HEK293 (cell line): Measurements from ENCODE around the gene CAMKMT.

Experiments used
- CTCF ChIA-PET: fragments of 350-600 bp; formaldehyde crosslinking; extraction: SDS; loops from one replicate; lab custom pipeline; 2021; ENCODE audit warnings: antibody characterized with exemption; lab: Yijun Ruan, JAX
- POLR2A ChIA-PET: fragments of 300-600 bp; formaldehyde crosslinking; extraction: SDS; loops from one replicate; lab custom pipeline; 2020; ENCODE audit warnings: antibody characterized with exemption, inconsistent platforms; lab: Yijun Ruan, JAX
- H3K27ac ChIP-seq: fragments of 200-500 bp; sonication (Bioruptor generic); 2 replicates; pipeline ENCODE4 v1.5.1; 2014; ENCODE audit warnings: low read depth, low read length, control low read depth, inconsistent platforms; ENCODE audit errors: extremely low read depth
- H3K36me3 ChIP-seq, 2 experiments: fragments of 200-500 bp in 1 of 2; sonication (Bioruptor generic) in 1 of 2; 1 replicate in 1 of 2; 2 replicates in 1 of 2; pipeline ENCODE4 v1.5.1; 2014 to 2017; ENCODE audit warnings: inconsistent platforms in 2 of 2, low read length in 2 of 2; ENCODE audit not compliant: control insufficient read depth in 2 of 2, insufficient read depth in 1 of 2
- H3K4me1 ChIP-seq: fragments of 200-500 bp; sonication (Bioruptor generic); 2 replicates; pipeline ENCODE4 v1.5.1; 2014; ENCODE audit warnings: mild to moderate bottlenecking, low read length, inconsistent platforms; ENCODE audit not compliant: control insufficient read depth, insufficient read depth
- H3K4me3 ChIP-seq: 2 replicates; pipeline ENCODE4 v1.5.1; 2011; ENCODE audit warnings: low read depth, mild to moderate bottlenecking, control low read depth, low read length, moderate library complexity
- H3K9me3 ChIP-seq: fragments of 200-500 bp; sonication (Bioruptor generic); 2 replicates; pipeline ENCODE4 v1.5.1; 2014; ENCODE audit warnings: low read depth, low read length, inconsistent platforms; ENCODE audit not compliant: control insufficient read depth, insufficient read depth
- BCL11B ChIP-seq: fragments of 450-650 bp; formaldehyde crosslinking; IDR thresholded peaks from 2 replicates; pipeline ENCODE4 v1.5.1; 2016; ENCODE audit warnings: low read depth, missing biosample characterization, missing genetic modification characterization
- HOXD13 ChIP-seq: sonication (generic); formaldehyde crosslinking; IDR thresholded peaks from 2 replicates; pipeline ENCODE4 v1.8.0; 2022; ENCODE audit warnings: missing genetic modification reagents, borderline replicate concordance
- KLF7 ChIP-seq: fragments of 450-650 bp; formaldehyde crosslinking; IDR thresholded peaks from 2 replicates; pipeline ENCODE4 v1.5.1; 2016; ENCODE audit warnings: missing biosample characterization, missing genetic modification characterization, borderline replicate concordance
- KLF9 ChIP-seq: fragments of 450-650 bp; formaldehyde crosslinking; IDR thresholded peaks from 2 replicates; pipeline ENCODE4 v1.5.1; 2016; ENCODE audit warnings: missing biosample characterization, missing genetic modification characterization, low read depth
- PATZ1 ChIP-seq: fragments of 450-650 bp; formaldehyde crosslinking; IDR thresholded peaks from 2 replicates; pipeline ENCODE4 v1.5.1; 2016; ENCODE audit warnings: missing biosample characterization, missing genetic modification characterization
- SP7 ChIP-seq: fragments of 450-650 bp; formaldehyde crosslinking; IDR thresholded peaks from 2 replicates; pipeline ENCODE4 v1.5.1; 2016; ENCODE audit warnings: missing biosample characterization, missing genetic modification characterization
- TRIM28 ChIP-seq: IDR thresholded peaks from 2 replicates; pipeline ENCODE4 v1.6.1; 2011; ENCODE audit warnings: low read length, control low read depth, borderline replicate concordance
- YY1 ChIP-seq: fragments of 450-650 bp; formaldehyde crosslinking; IDR thresholded peaks from 2 replicates; pipeline ENCODE4 v1.5.1; 2018; ENCODE audit warnings: missing biosample characterization, missing genetic modification characterization
- ZNF114 ChIP-seq: fragments of 450-650 bp; formaldehyde crosslinking; IDR thresholded peaks from 2 replicates; pipeline ENCODE4 v1.5.0; 2017; ENCODE audit warnings: missing biosample characterization, missing genetic modification characterization
- ZNF169 ChIP-seq: fragments of 450-650 bp; formaldehyde crosslinking; IDR thresholded peaks from 2 replicates; pipeline ENCODE4 v1.5.1; 2016; ENCODE audit warnings: missing biosample characterization, missing genetic modification characterization
- ZNF202 ChIP-seq: fragments of 450-650 bp; formaldehyde crosslinking; IDR thresholded peaks from 2 replicates; pipeline ENCODE4 v1.5.1; 2016; ENCODE audit warnings: missing biosample characterization, missing genetic modification characterization, borderline replicate concordance
- ZNF529 ChIP-seq: fragments of 450-650 bp; formaldehyde crosslinking; IDR thresholded peaks from 2 replicates; pipeline ENCODE4 v1.5.1; 2017; ENCODE audit warnings: missing genetic modification characterization, missing biosample characterization; ENCODE audit not compliant: insufficient replicate concordance
- ZNF600 ChIP-seq: fragments of 450-650 bp; formaldehyde crosslinking; IDR thresholded peaks from 2 replicates; pipeline ENCODE4 v1.5.1; 2016; ENCODE audit warnings: missing biosample characterization, missing genetic modification characterization
- ZNF624 ChIP-seq: fragments of 450-650 bp; formaldehyde crosslinking; IDR thresholded peaks from 2 replicates; pipeline ENCODE4 v1.5.1; 2017; ENCODE audit warnings: missing biosample characterization, missing genetic modification characterization
- ZNF626 ChIP-seq: fragments of 450-650 bp; sonication (Bioruptor Pico); formaldehyde crosslinking; IDR thresholded peaks from 2 replicates; pipeline ENCODE4 v1.5.1; 2018; ENCODE audit warnings: missing biosample characterization, missing genetic modification characterization, inconsistent platforms
- ZNF791 ChIP-seq: fragments of 450-650 bp; formaldehyde crosslinking; IDR thresholded peaks from 2 replicates; pipeline ENCODE4 v1.5.1; 2016; ENCODE audit warnings: missing biosample characterization, missing genetic modification characterization
- ZNF792 ChIP-seq: fragments of 450-650 bp; formaldehyde crosslinking; IDR thresholded peaks from 2 replicates; pipeline ENCODE4 v1.5.1; 2016; ENCODE audit warnings: missing biosample characterization, missing genetic modification characterization
- TF ChIP-seq, protein P1 (sequence below): fragments of 450-650 bp; formaldehyde crosslinking; IDR thresholded peaks from 2 replicates; pipeline ENCODE4 v1.5.1; 2016; ENCODE audit warnings: missing biosample characterization, missing genetic modification characterization
- TF ChIP-seq, protein P2 (sequence below): fragments of 450-650 bp; formaldehyde crosslinking; optimal IDR thresholded peaks from 2 replicates; pipeline ENCODE3; 2016; ENCODE audit warnings: missing biosample characterization, mild to moderate bottlenecking, missing genetic modification characterization
- TF ChIP-seq, protein P3 (sequence below): fragments of 450-650 bp; formaldehyde crosslinking; IDR thresholded peaks from 2 replicates; pipeline ENCODE4 v1.5.1; 2016; ENCODE audit warnings: missing biosample characterization, missing genetic modification characterization
- TF ChIP-seq, protein P4 (sequence below): fragments of 450-650 bp; formaldehyde crosslinking; IDR thresholded peaks from 2 replicates; pipeline ENCODE4 v1.5.1; 2016; ENCODE audit warnings: missing biosample characterization, missing genetic modification characterization
- TF ChIP-seq, protein P5 (sequence below): fragments of 450-650 bp; formaldehyde crosslinking; IDR thresholded peaks from 2 replicates; pipeline ENCODE4 v1.5.1; 2016; ENCODE audit warnings: missing biosample characterization, missing genetic modification characterization
- TF ChIP-seq, protein P6 (sequence below): sonication (generic); formaldehyde crosslinking; IDR thresholded peaks from 2 replicates; pipeline ENCODE4 v1.8.1; 2022; ENCODE audit warnings: mild to moderate bottlenecking, moderate library complexity, missing genetic modification reagents
- TF ChIP-seq, protein P7 (sequence below): IDR thresholded peaks from 2 replicates; pipeline ENCODE4 v1.6.1; 2011; ENCODE audit warnings: mild to moderate bottlenecking, low read depth, low read length, borderline replicate concordance

CAMKMT gene

DNA sequence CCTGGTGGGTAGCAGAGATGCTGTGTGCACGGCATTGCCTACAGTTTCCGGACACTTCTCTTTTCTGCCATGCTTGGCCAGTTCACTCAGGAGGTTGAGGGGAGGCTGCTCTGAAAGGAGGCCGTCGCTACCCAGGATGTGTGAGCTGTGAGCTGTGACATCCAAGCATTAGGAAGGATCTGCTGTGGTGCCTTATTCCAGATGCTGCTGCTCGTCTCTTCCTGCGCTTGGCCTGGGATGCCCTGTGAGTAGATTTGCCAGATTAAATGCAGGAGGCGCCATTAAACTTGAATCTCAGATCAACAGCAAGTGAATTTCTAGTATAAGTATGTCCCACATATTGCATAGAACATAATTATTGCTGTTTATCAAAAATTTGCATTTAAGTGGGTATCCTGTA, 455.5 kb downstream of the CAMKMT start:
- H3K27ac ChIP-seq, result no peak overlapping the region
- TF ChIP-seq KLF9 (no peak), ZNF791 (tag by site-specific recombination) (no peak), YY1 (tag by site-specific recombination) (no peak), ZNF202 (tag by site-specific recombination) (no peak), PATZ1 (no peak), ZNF114 (tag by site-specific recombination) (no peak), ZNF626 (tag by site-specific recombination) (no peak), TRIM28 (no peak), SP7 (tag by site-specific recombination) (no peak), ZNF600 (tag by site-specific recombination) (no peak), ZNF169 (tag by site-specific recombination) (no peak)
- TF ChIP-seq, protein P1, sequence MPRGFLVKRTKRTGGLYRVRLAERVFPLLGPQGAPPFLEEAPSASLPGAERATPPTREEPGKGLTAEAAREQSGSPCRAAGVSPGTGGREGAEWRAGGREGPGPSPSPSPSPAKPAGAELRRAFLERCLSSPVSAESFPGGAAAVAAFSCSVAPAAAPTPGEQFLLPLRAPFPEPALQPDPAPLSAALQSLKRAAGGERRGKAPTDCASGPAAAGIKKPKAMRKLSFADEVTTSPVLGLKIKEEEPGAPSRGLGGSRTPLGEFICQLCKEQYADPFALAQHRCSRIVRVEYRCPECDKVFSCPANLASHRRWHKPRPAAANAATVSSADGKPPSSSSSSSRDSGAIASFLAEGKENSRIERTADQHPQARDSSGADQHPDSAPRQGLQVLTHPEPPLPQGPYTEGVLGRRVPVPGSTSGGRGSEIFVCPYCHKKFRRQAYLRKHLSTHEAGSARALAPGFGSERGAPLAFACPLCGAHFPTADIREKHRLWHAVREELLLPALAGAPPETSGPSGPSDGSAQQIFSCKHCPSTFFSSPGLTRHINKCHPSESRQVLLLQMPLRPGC (tag by site-specific recombination), result no peak
- TF ChIP-seq, protein P2, sequence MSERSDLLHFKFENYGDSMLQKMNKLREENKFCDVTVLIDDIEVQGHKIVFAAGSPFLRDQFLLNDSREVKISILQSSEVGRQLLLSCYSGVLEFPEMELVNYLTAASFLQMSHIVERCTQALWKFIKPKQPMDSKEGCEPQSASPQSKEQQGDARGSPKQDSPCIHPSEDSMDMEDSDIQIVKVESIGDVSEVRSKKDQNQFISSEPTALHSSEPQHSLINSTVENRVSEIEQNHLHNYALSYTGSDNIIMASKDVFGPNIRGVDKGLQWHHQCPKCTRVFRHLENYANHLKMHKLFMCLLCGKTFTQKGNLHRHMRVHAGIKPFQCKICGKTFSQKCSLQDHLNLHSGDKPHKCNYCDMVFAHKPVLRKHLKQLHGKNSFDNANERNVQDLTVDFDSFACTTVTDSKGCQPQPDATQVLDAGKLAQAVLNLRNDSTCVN (tag by site-specific recombination), result no peak
- TF ChIP-seq, protein P3, sequence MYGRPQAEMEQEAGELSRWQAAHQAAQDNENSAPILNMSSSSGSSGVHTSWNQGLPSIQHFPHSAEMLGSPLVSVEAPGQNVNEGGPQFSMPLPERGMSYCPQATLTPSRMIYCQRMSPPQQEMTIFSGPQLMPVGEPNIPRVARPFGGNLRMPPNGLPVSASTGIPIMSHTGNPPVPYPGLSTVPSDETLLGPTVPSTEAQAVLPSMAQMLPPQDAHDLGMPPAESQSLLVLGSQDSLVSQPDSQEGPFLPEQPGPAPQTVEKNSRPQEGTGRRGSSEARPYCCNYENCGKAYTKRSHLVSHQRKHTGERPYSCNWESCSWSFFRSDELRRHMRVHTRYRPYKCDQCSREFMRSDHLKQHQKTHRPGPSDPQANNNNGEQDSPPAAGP (tag by site-specific recombination), result no peak
- TF ChIP-seq, protein P4, sequence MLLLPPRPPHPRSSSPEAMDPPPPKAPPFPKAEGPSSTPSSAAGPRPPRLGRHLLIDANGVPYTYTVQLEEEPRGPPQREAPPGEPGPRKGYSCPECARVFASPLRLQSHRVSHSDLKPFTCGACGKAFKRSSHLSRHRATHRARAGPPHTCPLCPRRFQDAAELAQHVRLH (tag by site-specific recombination), result no peak
- TF ChIP-seq, all 188 proteins: peak for 0
- H3K36me3 ChIP-seq, result no peaks in the 10 kb centered on the region
- no peak overlapping the region for H3K4me3 ChIP-seq
- POLR2A ChIA-PET, result no interaction called here
- H3K4me1 ChIP-seq, result no peaks in the 10 kb centered on the region
- no peaks in the 10 kb centered on the region for H3K9me3 ChIP-seq
- CTCF ChIA-PET, result no interaction called here

DNA sequence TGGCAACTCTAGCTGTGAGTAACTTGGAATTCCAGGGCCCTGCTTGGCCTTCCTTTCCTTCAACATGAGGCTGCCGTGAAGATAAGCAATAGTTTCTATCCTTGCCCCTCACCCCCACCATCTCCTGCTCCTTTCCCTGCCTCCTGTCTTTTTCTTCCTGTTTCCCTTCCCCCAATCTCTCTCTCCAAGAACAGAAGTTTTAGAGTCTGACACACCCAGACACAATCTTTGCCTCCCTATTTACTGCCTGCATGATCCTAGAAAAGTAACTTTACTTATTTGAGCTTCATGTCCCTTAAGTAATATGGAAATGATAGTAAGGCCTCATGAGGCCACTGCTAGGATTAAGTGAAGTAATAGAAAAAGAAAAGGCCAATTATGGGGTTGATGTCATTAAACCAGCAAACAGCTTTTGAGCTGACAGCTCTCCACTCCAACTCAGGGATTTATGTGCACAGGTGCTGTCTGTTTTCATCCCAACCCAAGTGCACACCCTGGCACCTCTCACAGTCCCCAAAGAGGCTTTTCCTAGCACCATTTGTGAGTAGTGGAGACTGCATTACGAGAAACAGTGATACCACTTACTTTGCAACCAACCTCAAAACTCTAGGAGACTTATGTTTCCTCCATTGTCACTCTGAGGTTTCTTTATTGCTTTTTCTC, 456.1 kb downstream of the CAMKMT start:
- no peak overlapping the region for H3K27ac ChIP-seq
- no peaks in the 10 kb centered on the region for H3K9me3 ChIP-seq
- H3K36me3 ChIP-seq, result no peaks in the 10 kb centered on the region
- no peak overlapping the region for H3K4me3 ChIP-seq
- no peaks in the 10 kb centered on the region for H3K4me1 ChIP-seq
- ChIA-PET POLR2A (no interaction called here), CTCF (no interaction called here)
- TF ChIP-seq KLF7 (tag by site-specific recombination) (no peak), ZNF792 (tag by site-specific recombination) (no peak), BCL11B (tag by site-specific recombination) (no peak), HOXD13 (CRISPR knock-in tag) (no peak), ZNF624 (tag by site-specific recombination) (no peak), ZNF529 (tag by site-specific recombination) (no peak), SP7 (tag by site-specific recombination) (no peak)
- TF ChIP-seq, protein P5, sequence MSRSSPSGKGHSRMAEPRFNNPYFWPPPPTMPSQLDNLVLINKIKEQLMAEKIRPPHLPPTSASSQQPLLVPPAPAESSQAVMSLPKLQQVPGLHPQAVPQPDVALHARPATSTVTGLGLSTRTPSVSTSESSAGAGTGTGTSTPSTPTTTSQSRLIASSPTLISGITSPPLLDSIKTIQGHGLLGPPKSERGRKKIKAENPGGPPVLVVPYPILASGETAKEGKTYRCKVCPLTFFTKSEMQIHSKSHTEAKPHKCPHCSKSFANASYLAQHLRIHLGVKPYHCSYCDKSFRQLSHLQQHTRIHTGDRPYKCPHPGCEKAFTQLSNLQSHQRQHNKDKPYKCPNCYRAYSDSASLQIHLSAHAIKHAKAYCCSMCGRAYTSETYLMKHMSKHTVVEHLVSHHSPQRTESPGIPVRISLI (tag by site-specific recombination), result no peak
- TF ChIP-seq, protein P6, sequence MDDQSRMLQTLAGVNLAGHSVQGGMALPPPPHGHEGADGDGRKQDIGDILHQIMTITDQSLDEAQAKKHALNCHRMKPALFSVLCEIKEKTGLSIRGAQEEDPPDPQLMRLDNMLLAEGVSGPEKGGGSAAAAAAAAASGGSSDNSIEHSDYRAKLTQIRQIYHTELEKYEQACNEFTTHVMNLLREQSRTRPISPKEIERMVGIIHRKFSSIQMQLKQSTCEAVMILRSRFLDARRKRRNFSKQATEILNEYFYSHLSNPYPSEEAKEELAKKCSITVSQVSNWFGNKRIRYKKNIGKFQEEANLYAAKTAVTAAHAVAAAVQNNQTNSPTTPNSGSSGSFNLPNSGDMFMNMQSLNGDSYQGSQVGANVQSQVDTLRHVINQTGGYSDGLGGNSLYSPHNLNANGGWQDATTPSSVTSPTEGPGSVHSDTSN (CRISPR knock-in tag), result no peak
- TF ChIP-seq, protein P2 (tag by site-specific recombination), result no peak
- TF ChIP-seq, protein P7, sequence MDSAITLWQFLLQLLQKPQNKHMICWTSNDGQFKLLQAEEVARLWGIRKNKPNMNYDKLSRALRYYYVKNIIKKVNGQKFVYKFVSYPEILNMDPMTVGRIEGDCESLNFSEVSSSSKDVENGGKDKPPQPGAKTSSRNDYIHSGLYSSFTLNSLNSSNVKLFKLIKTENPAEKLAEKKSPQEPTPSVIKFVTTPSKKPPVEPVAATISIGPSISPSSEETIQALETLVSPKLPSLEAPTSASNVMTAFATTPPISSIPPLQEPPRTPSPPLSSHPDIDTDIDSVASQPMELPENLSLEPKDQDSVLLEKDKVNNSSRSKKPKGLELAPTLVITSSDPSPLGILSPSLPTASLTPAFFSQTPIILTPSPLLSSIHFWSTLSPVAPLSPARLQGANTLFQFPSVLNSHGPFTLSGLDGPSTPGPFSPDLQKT, result no peak
